ENCODE data around the gene MED8. TPM values are rescaled to one million over a fixed set of nuclear protein-coding genes. Genes with fewer than 3 reads are reported as not detected.

Gene MED8
- total RNA-seq, 8 experiments from 2014 or later: 22.7 to 121 (median 57.1) TPM

DNA sequence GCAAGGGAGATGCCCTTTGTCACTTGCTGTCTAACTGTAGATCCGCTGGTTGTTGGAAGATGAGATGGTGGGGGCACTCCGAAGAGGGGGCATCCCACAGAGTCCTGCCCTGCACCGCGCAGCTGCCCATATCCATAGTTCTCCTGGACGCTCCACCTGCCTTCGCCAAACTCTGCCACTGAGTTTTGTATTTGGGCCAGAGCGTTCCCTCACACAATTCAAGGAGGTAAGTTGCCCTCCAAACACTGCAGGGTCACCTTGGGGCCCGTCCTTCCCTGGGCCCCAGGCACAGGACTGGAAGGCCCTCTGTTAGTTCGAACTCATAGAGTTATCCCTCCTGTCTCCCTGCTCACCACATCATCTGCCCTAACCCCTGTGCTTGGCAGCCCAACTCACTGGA lies 42.1 kb upstream of the MED8 start:
- in situ Hi-C loops (cut with MboI; ENCODE audit: low pct_unique_long_range_greater_than_20kb in 2 of 9, low sequenced_read_pairs in 9 of 9, unreplicated experiment in 9 of 9): no loop called here
- Histone ChIP-seq H3K4me3 (no peak overlapping the region), H3K4me1 (replicated peaks in 1 of 2) (peaks cover 3 to 15% of the 10 kb centered on the region in 2 donors), H3K27ac (no peak overlapping the region)
- 87 to 100% (median 95%) methylated on average over 3 to 5 of the region's 9 CpGs; no CpG with 5 or more reads in 5 of the 10 experiments for WGBS, 10 experiments
- no peak for ATAC-seq (replicated peaks in 6 of 8)

DNA sequence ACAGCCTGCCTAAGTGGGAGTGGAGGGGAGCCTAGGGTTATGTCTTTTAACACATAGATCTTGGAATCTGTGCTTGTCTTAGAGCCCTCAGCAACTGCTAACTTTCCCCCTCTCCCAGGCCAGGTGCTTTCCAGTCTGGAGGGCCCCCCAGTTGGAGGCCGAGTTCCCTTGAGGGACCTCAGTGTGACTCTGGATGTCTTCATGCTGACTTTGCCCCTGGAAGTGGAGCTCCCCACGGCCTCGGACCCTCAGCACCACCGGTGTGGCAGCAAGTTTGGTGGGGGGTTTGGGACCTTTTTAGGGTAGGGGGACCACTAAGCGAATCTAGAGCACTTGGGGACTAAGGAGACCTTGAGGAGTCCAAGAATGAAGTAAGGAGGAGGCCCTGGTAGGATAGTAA lies 41.2 kb upstream of the MED8 start:
- 89 to 100% (median 100%) methylated on average over 1 to 4 of the region's 5 CpGs; no CpG with 5 or more reads in 5 of the 10 experiments for WGBS, 10 experiments
- Histone ChIP-seq H3K4me3 (no peak overlapping the region), H3K4me1 (replicated peaks in 1 of 2) (peaks cover 0 to 6% of the 10 kb centered on the region in 2 donors), H3K27ac (no peak overlapping the region)
- no peak for ATAC-seq (replicated peaks in 6 of 8)
- in situ Hi-C loops (cut with MboI; ENCODE audit: low pct_unique_long_range_greater_than_20kb in 2 of 9, low sequenced_read_pairs in 9 of 9, unreplicated experiment in 9 of 9): no loop called here

DNA sequence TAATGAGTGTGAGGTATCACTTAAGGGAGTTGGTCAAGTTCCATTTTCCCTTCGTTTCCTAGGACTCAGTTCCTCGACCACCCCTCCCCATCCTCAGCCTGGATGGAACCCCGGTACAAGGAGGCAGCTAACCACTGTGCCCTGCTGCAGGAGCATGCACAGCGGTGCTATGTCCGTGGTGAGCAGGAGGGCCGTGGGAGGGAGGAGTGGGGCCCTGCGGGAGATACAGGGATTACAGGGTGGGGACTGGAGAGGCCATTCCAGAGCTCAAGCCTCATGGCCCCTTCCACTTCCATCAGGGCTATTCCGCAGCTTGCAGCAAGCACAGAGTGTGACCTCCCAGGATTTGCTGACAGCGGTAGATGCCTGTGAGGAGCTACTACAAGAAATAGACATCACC lies 38.3 kb upstream of the MED8 start:
- no peak for ATAC-seq (replicated peaks in 6 of 8)
- in situ Hi-C loops (cut with MboI; ENCODE audit: low pct_unique_long_range_greater_than_20kb in 2 of 9, low sequenced_read_pairs in 9 of 9, unreplicated experiment in 9 of 9): no loop called here
- Histone ChIP-seq H3K4me3 (no peak overlapping the region), H3K4me1 (replicated peaks in 1 of 2) (no peaks in the 10 kb centered on the region), H3K27ac (no peak overlapping the region)
- 84 to 100% (median 96%) methylated on average over 1 to 6 of the region's 9 CpGs; no CpG with 5 or more reads in 6 of the 10 experiments for WGBS, 10 experiments

DNA sequence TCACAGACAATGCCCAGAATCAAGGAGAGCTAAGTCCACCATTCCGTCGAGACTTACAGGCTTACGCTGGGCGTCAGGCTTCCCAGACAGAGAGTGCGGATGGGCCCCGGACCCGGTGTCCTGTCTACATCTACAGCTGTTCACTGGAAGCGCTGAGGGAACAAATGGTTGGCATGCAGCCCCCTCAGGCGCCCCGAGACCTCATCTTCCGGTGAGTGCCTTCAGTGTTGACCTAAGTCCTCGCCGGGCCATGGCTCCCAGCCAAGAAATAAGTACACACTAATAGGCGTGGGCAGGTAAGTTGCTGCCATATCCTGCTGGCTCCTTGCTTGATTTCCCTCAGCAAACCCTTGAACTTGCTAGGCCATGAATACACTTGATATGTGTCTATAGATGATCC lies 37.9 kb upstream of the MED8 start:
- ATAC-seq (replicated peaks in 6 of 8): no peak
- Histone ChIP-seq H3K4me3 (no peak overlapping the region), H3K27ac (no peak overlapping the region), H3K4me1 (replicated peaks in 1 of 2) (no peaks in the 10 kb centered on the region)
- WGBS, 10 experiments: 92 to 95% (median 94%) methylated on average over 3 to 14 of the region's 14 CpGs; no CpG with 5 or more reads in 5 of the 10 experiments
- in situ Hi-C loops (cut with MboI; ENCODE audit: low pct_unique_long_range_greater_than_20kb in 2 of 9, low sequenced_read_pairs in 9 of 9, unreplicated experiment in 9 of 9): no loop called here

DNA sequence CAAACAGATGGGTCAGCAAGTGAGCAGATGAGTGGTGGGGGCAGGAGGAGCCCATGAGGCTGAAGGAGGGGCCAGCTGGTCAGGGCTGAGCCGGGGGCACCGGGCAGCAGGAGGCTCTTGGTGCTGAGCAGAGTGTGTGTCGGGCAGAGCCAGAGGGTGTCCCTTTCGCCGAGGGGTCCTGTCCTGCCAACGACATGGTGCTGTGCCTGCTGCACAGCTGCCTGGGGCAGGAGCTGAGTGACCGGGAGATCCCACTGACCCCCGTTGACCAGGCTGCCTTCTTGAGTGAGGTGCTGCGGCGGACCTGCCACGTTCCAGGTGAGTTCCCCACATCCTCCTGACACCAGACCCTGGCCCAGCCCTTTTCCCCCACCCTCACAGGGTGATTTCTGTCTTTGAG lies 36.6 kb upstream of the MED8 start:
- in situ Hi-C loops (cut with MboI; ENCODE audit: low pct_unique_long_range_greater_than_20kb in 2 of 9, low sequenced_read_pairs in 9 of 9, unreplicated experiment in 9 of 9): no loop called here
- no peak overlapping the region for H3K4me3 ChIP-seq
- H3K27ac ChIP-seq: no peak overlapping the region
- ATAC-seq (replicated peaks in 6 of 8): peak in 1 of 8 experiments; percentile 3
- 93% methylated on average over 2 of the region's 11 CpGs; no CpG with 5 or more reads in 9 of the 10 experiments for WGBS, 10 experiments
- H3K4me1 ChIP-seq (replicated peaks in 1 of 2): no peaks in the 10 kb centered on the region

DNA sequence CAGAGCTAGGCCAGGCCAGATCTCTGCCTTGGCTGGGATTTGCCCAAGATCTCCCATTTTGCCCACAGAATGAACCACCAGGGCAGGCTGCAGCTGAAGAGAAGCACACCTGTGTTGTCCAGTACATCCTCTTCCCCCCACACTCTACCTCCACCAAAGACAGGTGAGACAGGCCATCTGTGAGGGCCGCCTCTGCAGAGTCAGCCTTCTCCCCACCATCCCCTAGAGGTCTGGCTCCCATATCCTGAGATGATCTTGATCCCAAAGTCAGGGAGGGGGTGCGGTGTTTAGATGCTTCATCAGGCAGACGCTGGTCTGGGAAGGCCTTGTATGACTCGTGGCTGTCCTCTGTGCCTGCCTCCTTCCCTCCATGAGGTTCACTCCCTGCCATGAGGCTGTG lies 35.4 kb upstream of the MED8 start:
- no peak for ATAC-seq (replicated peaks in 6 of 8)
- no peak overlapping the region for H3K27ac ChIP-seq
- in situ Hi-C loops (cut with MboI; ENCODE audit: low pct_unique_long_range_greater_than_20kb in 2 of 9, low sequenced_read_pairs in 9 of 9, unreplicated experiment in 9 of 9): no loop called here
- 77 to 96% (median 87%) methylated on average over 2 to 4 of the region's 4 CpGs; no CpG with 5 or more reads in 5 of the 10 experiments for WGBS, 10 experiments
- no peaks in the 10 kb centered on the region for H3K4me1 ChIP-seq (replicated peaks in 1 of 2)
- H3K4me3 ChIP-seq: no peak overlapping the region

DNA sequence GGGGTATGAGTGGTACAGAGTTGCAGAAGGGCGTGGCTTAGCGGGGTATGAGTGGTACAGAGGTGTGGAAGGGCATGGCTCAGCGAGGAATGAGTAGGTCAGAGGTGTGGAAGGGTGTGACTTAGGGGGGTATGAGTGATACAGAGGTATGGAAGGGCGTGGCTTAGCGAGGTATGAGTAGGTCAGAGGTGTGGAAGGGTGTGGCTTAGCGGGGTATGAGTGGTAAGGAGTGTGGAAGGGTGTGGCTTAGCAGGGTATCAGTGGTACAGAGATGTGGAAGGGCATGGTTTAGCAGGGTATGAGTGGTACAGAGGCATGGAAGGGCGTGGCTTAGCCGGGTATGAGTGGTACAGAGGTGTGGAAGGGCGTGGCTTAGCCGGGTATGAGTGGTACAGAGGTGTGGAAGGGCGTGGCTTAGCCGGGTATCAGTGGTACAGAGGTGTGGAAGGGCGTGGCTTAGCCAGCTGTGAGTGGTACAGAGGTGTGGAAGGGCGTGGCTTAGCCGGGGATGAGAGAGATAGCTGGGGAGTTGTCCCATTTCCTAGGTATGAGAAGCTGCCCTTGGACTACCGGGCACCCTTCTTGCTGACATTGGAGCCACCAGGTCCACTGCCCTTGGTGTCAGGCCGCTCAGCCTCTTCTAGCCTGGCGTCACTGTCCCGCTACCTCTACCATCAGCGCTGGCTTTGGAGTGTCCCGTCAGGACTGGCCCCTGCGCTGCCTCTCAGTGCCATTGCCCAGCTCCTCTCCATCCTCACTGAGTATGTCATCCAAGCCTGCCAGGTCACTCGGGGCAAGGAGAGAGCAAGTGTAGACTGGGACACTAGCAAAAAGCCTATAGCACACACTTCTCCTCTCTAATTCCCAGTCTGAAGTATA lies 34.3 kb upstream of the MED8 start:
- in situ Hi-C loops (cut with MboI; ENCODE audit: low pct_unique_long_range_greater_than_20kb in 2 of 9, low sequenced_read_pairs in 9 of 9, unreplicated experiment in 9 of 9): loop anchor here in 4 of 9 experiments (25.0 kb wide), 1 partner anchor 187 kb away; no protein-coding TSS in a partner anchor
- ATAC-seq (replicated peaks in 6 of 8): peak in 4 of 8 experiments; percentile 5 to 21 (median 16)
- Histone ChIP-seq H3K4me1 (replicated peaks in 1 of 2) (no peaks in the 10 kb centered on the region), H3K4me3 (no peak overlapping the region), H3K27ac (no peak overlapping the region)
- 78 to 99% (median 90%) methylated on average over 1 to 12 of the region's 23 CpGs; no CpG with 5 or more reads in 1 of the 10 experiments for WGBS, 10 experiments

DNA sequence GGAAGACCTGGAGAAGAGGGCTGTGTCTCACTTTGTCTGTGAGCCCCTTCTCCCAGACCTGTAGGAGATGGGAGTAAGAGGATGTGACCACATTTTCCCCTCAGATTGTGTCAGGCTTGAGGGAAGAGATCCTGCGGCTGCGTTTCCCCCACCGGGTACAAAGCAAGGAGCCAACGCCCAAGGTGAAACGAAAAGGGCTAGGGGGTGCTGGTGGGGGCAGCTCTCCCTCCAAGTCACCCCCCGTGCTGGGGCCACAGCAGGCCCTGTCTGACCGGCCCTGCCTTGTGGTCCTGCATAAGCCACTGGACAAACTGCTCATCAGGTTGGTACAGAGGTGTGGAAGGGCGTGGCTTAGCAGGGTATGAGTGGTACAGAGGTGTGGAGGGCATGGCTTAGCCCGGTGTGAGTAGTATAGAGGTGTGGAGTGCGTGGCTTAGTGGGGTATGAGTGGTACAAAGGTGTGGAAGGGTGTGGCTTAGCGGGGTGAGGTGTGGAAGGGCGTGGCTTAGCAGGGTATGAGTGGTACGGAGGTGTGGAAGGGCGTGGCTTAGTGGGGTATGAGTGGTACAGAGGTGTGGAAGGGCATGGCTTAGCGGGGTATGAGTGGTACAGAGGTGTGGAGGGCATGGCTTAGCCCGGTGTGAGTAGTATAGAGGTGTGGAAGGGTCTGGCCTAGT lies 33.5 kb upstream of the MED8 start:
- 60 to 100% (median 94%) methylated on average over 1 to 12 of the region's 16 CpGs; no CpG with 5 or more reads in 5 of the 10 experiments for WGBS, 10 experiments
- peak in 4 of 8 experiments; percentile 2 to 12 (median 8) for ATAC-seq (replicated peaks in 6 of 8)
- H3K4me3 ChIP-seq: no peak overlapping the region
- no peak overlapping the region for H3K27ac ChIP-seq
- in situ Hi-C loops (cut with MboI; ENCODE audit: low pct_unique_long_range_greater_than_20kb in 2 of 9, low sequenced_read_pairs in 9 of 9, unreplicated experiment in 9 of 9): loop anchor here in 4 of 9 experiments (25.0 kb wide), 1 partner anchor 186 kb away; no protein-coding TSS in a partner anchor
- no peaks in the 10 kb centered on the region for H3K4me1 ChIP-seq (replicated peaks in 1 of 2)

DNA sequence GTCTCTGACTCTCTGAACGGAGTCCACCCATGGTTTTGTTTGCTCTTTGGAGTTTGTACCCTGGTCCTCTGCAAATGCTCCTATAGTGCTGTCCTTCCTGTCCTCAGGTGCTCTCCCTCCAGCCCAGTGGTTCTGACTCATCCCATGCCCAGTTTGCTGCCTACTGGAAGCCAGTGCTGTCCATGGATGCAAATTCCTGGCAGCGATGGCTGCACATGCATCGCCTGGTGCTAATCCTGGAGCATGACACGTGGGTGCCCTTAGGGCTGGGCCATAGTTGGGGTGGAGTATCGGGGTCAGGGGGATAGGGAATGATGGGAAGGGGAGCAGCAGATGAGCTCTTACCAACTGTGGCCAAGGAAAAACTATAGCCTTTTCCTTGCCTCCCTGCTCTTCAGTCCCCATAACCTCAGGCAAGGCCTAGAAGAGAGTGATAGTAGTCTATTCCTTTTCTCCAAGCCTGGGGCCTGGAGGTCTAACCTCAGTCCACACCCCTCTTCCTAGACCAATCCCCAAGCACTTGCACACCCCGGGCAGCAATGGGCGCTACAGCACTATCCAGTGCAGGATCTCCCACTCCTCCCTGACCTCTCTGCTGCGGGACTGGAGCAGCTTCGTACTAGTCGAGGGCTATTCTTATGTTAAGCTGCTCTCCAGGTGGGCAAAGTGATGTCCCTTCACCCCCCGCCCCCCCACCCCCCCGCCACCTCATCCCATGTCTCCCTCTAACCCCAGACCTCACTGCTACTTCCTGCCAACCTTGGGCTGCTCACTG lies 32.6 kb upstream of the MED8 start:
- Histone ChIP-seq H3K27ac (no peak overlapping the region), H3K4me1 (replicated peaks in 1 of 2) (no peaks in the 10 kb centered on the region), H3K4me3 (no peak overlapping the region)
- no peak for ATAC-seq (replicated peaks in 6 of 8)
- in situ Hi-C loops (cut with MboI; ENCODE audit: low pct_unique_long_range_greater_than_20kb in 2 of 9, low sequenced_read_pairs in 9 of 9, unreplicated experiment in 9 of 9): loop anchor here in 4 of 9 experiments (25.0 kb wide), 1 partner anchor 185 kb away; no protein-coding TSS in a partner anchor
- 45 to 100% (median 83%) methylated on average over 1 to 5 of the region's 12 CpGs; no CpG with 5 or more reads in 3 of the 10 experiments for WGBS, 10 experiments

DNA sequence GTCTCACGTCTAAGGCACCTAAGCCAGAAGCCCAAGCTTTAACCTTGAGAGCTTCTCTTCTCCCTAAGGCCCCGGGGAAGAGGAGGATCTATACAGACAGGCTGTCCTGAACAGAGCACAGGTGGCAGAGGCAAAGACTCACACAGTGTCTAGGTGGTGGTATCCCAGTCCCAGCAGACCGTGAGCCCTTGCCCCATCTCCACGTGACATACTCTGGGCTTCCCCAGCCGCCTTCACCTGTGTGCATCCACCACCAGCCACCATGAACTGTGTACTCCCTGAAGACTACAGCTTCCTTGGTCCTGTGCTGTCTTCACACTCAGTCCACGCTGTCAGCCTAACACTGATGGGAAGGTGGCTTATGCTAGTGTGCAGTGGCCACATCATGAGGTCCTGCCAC lies 31.8 kb upstream of the MED8 start:
- ATAC-seq (replicated peaks in 6 of 8): no peak
- Histone ChIP-seq H3K4me3 (no peak overlapping the region), H3K27ac (no peak overlapping the region), H3K4me1 (replicated peaks in 1 of 2) (no peaks in the 10 kb centered on the region)
- in situ Hi-C loops (cut with MboI; ENCODE audit: low pct_unique_long_range_greater_than_20kb in 2 of 9, low sequenced_read_pairs in 9 of 9, unreplicated experiment in 9 of 9): loop anchor here in 4 of 9 experiments (25.0 kb wide), 1 partner anchor 184 kb away; no protein-coding TSS in a partner anchor
- 85 to 100% (median 94%) methylated on average over 1 to 6 of the region's 6 CpGs; no CpG with 5 or more reads in 6 of the 10 experiments for WGBS, 10 experiments

DNA sequence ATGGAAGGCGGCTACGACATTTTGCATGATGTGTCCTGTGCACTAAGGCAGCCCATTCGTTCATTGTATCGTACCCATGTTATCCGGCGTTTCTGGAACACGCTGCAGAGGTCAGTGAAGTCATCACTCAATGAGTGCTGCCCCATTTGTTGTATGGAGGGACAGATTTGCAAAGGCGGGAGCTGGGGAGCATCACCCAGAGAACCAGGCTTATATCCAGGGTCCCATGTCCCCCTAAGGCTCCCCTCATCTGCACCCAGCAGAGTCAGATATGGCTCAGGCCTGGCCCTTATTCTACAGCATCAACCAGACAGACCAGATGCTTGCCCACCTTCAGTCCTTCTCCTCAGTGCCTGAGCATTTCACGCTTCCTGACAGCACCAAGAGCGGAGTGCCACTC lies 31.3 kb upstream of the MED8 start:
- Histone ChIP-seq H3K4me1 (replicated peaks in 1 of 2) (no peaks in the 10 kb centered on the region), H3K4me3 (no peak overlapping the region), H3K27ac (no peak overlapping the region)
- in situ Hi-C loops (cut with MboI; ENCODE audit: low pct_unique_long_range_greater_than_20kb in 2 of 9, low sequenced_read_pairs in 9 of 9, unreplicated experiment in 9 of 9): loop anchor here in 4 of 9 experiments (25.0 kb wide), 1 partner anchor 184 kb away; no protein-coding TSS in a partner anchor
- no peak for ATAC-seq (replicated peaks in 6 of 8)
- WGBS, 10 experiments: 88 to 100% (median 95%) methylated on average over 2 to 10 of the region's 10 CpGs; no CpG with 5 or more reads in 1 of the 10 experiments

DNA sequence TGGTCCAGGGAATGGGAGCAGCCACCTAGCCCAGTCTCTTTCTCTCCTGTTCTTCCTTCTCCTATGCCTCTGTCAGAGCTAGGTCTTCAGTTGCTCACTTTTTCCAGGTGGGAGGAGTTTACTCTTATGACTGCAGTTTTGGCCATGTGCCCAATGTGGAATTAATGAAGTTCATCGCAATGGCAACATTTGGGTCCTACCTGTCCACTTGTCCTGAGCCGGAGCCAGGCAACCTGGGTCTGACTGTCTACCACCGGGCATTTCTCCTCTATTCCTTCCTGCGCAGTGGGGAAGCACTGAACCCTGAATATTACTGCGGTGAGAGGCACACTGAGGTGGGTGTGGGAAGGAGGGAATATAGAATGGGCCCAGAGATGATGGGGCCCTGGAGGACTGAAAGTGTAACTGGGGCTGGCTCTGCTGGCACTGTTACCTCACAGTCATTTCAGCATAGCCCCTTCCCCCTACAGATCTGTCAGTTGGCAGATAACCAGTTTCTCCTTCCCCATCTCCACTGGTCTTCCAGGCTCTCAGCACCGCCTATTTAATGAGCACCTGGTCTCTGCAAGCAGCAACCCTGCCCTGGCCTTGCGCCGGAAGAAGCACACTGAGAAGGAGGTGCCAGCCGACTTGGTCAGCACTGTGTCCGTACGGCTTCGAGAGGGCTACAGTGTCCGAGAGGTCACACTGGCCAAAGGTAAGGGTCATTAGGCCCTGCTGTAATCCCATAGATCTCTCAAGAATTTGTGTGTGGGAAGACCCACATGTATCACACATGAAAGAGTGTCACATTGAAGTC lies 30.2 kb upstream of the MED8 start:
- in situ Hi-C loops (cut with MboI; ENCODE audit: low pct_unique_long_range_greater_than_20kb in 2 of 9, low sequenced_read_pairs in 9 of 9, unreplicated experiment in 9 of 9): loop anchor here in 4 of 9 experiments (25.0 kb wide), 1 partner anchor 183 kb away; no protein-coding TSS in a partner anchor
- WGBS, 10 experiments: 81 to 100% (median 95%) methylated on average over 1 to 9 of the region's 13 CpGs
- H3K27ac ChIP-seq: no peak overlapping the region
- H3K4me1 ChIP-seq (replicated peaks in 1 of 2): no peaks in the 10 kb centered on the region
- no peak overlapping the region for H3K4me3 ChIP-seq
- ATAC-seq (replicated peaks in 6 of 8): no peak
